GM18517 (cell line): ENCODE measurements around the gene ATP8A2.

Experiments used
- ATAC-seq: cut with Tn5 transposase; IDR thresholded peaks from one replicate; pipeline ENCODE4 v1.9.1; 2021; ENCODE audit warnings: mild to moderate bottlenecking, moderate library complexity; ENCODE audit not compliant: unreplicated experiment

Gene ATP8A2

GRCh38 chr13:25872481-25873241, 500.9 kb downstream of the ATP8A2 start:
- ATAC-seq = no peak

- no peak for ATAC-seq
Measured at GRCh38 chr13:25873242-25873612, 501.5 kb downstream of the ATP8A2 start.

- no peak for ATAC-seq
Measured at GRCh38 chr13:25874064-25874737, 502.4 kb downstream of the ATP8A2 start.

- no peak for ATAC-seq
Measured at GRCh38 chr13:25874907-25875306, 503.1 kb downstream of the ATP8A2 start.

- no peak for ATAC-seq
Measured at GRCh38 chr13:25876247-25876646, 504.5 kb downstream of the ATP8A2 start.

- no peak for ATAC-seq
Measured at GRCh38 chr13:25879466-25879865, 507.7 kb downstream of the ATP8A2 start.

- no peak for ATAC-seq
Measured at GRCh38 chr13:25881136-25881926, 509.6 kb downstream of the ATP8A2 start.

GRCh38 chr13:25881971-25882451, 510.2 kb downstream of the ATP8A2 start:
- ATAC-seq = no peak

- ATAC-seq = no peak
Measured at GRCh38 chr13:25882466-25883357, 510.9 kb downstream of the ATP8A2 start.

GRCh38 chr13:25885418-25885817, 513.6 kb downstream of the ATP8A2 start:
- ATAC-seq = no peak

GRCh38 chr13:25886438-25887214, 514.9 kb downstream of the ATP8A2 start:
- no peak for ATAC-seq

- ATAC-seq = no peak
Measured at GRCh38 chr13:25887962-25888655, 516.3 kb downstream of the ATP8A2 start.

GRCh38 chr13:25890671-25891212, 519.0 kb downstream of the ATP8A2 start:
- ATAC-seq = no peak

GRCh38 chr13:25898991-25899390, 527.2 kb downstream of the ATP8A2 start:
- ATAC-seq = no peak

GRCh38 chr13:25899464-25899863, 527.7 kb downstream of the ATP8A2 start:
- ATAC-seq = no peak

GRCh38 chr13:25899952-25900351, 528.2 kb downstream of the ATP8A2 start:
- ATAC-seq = no peak

GRCh38 chr13:25901460-25902376, 529.9 kb downstream of the ATP8A2 start:
- peak; percentile 97 for ATAC-seq

- no peak for ATAC-seq
Measured at GRCh38 chr13:25902455-25902854, 530.7 kb downstream of the ATP8A2 start.
